Mucosa of gallbladder (tissue), 1 donor: ENCODE data around the gene C1QB. TPM values are rescaled to one million over a fixed set of nuclear protein-coding genes. Genes with fewer than 3 reads are reported as not detected.
"Not testable (repeated sequence)": the region's sequence is repeated elsewhere in the genome, so short reads cannot be mapped to it uniquely, and the experiment has no call there.

ENCODE experiments used
- DNase-seq: peaks from one replicate; pipeline ENCODE4 v3.0.0-alpha.2; 2020; ENCODE audit warnings: low spot score
- total RNA-seq: library from RNA; stranded (reverse); gene quantifications from one replicate; pipeline ENCODE4 v1.2.1, GENCODE V29; 2021
- donor health status: DM: no; HTN: no; CAD: no.

Gene C1QB
- total RNA-seq, 1 donor from 2014 or later = 190 TPM

GRCh38 chr1:22662318-22662717, 9.3 kb downstream of the C1QB start:
- peak; percentile 29 for DNase-seq

GRCh38 chr1:22662986-22663408, 10.0 kb downstream of the C1QB start:
- DNase-seq = no peak

- no peak for DNase-seq
These were observed 12.7 kb downstream of the C1QB start for GRCh38 chr1:22665752-22666151.

DNA sequence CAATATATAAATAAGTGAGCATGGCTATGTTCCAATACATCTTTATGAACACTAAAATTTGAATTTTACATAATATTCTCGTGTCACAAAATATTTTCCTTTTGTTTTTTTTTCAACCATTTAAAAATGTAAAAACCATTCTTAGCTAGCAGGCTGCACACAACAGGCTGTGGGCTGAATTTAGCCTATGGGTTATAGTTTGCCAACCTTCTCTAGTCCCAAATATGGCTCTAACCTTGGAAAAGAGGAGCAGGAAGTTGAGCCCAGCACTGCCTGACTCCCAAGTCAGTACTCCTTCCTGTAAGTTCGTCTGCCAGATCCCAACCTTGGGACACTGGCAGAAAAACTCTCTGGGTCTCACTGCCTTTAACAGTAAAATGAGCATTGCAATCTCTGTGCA, 13.4 kb downstream of the C1QB start:
- no peak for DNase-seq

GRCh38 chr1:22668840-22669239, 15.8 kb downstream of the C1QB start:
- DNase-seq = not testable (repeated sequence)

DNA sequence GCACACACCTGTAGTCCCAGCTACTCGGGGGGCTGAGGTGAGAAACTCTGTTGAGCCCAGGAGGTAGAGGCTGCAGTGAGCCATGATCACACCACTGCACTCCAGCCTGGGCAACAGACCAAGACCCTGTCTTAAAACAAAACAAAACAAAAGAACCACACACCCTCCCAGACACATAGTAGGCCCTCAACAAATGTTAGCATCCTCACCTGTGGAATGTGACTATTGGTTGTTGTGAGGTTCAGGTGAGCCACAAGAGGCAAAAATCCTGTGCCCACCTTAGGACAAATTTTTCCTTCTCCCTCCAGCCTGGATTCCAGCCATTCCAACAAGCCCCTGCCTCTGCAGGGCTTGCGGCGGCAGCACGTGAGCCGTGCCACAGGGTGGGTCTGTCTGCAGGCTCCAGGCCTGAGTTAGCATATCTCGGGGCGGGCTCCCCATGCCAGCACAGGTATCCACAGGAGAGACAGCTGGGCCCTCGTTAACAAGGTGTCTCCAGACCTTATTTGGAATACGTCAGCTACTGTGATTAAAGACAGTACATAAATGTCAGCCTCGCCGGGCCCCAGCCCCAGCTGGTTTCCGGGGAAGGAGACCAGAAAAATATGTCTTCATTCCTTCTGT, 17.4 kb downstream of the C1QB start:
- DNase-seq = no peak

DNA sequence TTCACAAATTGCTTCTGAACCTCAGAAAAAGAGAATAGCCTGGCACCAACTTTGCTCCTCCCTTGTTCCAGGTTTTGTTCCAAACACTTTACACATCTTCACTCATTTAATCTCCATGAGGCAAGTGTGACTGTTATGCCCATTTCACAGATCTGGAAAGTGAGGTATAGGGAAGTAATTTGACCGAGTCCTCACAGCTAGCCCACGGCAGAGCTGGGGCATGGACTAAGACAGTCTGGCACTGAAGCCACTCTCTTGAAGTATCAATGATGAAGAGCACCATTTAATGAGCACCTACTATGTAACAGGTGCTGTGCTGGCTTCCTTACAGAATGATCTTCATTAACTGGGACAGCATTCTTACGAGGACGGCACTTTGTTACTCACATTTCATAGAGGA, 19.0 kb downstream of the C1QB start:
- DNase-seq = no peak

- DNase-seq = peak; percentile 60
These were observed 20.7 kb downstream of the C1QB start for GRCh38 chr1:22673486-22674409.

- no peak for DNase-seq
These were observed 21.3 kb downstream of the C1QB start for GRCh38 chr1:22674410-22674749.

DNA sequence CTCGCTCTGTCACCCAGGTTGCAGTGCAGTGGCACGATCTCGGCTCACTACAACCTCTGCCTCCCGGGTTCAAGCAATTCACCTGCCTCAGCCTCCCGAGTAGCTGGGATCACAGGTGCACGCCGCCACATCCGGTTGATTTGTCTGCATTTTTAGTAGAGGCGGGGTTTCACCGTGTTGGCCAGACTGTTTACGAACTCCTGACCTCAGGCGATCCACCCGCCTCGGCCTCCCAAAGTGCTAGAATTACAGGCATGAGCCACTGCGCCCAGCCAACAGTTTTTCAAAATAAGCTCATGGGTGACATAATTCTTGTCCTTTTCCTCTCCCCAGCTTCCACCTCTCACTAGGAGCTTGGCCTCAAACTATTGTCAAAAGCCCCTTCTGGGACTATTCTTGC, 23.1 kb downstream of the C1QB start:
- DNase-seq = not testable (repeated sequence)

GRCh38 chr1:22676916-22677583, 24.0 kb downstream of the C1QB start:
- no peak for DNase-seq

- DNase-seq = no peak
These were observed 25.2 kb downstream of the C1QB start for GRCh38 chr1:22677931-22678896.

- DNase-seq = no peak
These were observed 27.7 kb downstream of the C1QB start for GRCh38 chr1:22680726-22681125.

GRCh38 chr1:22681556-22682276, 28.7 kb downstream of the C1QB start:
- DNase-seq = no peak

- no peak for DNase-seq
These were observed 30.5 kb downstream of the C1QB start for GRCh38 chr1:22683547-22683946.

GRCh38 chr1:22685591-22686059, 32.6 kb downstream of the C1QB start:
- DNase-seq = no peak

DNA sequence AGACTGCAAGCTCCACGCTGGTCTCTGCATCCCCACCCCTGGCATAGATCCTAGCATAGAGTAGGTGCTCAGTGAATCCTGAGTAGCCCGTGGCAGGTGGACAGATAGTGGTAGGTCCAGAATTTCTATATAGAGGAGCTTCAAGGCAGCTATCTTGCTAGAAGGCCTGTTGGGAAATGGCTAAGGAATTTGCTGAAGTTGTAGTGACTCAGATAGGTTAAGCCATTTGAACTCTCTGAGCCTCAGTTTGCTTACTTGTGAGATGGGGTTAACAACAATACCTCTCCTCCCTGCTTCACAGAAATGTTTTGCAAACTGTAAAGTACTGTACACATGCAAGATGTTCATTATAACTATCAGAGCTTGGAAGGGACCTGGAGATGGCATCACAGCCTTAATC, 34.2 kb downstream of the C1QB start:
- DNase-seq = no peak

- DNase-seq = no peak
These were observed 35.4 kb downstream of the C1QB start for GRCh38 chr1:22688466-22688865.

DNA sequence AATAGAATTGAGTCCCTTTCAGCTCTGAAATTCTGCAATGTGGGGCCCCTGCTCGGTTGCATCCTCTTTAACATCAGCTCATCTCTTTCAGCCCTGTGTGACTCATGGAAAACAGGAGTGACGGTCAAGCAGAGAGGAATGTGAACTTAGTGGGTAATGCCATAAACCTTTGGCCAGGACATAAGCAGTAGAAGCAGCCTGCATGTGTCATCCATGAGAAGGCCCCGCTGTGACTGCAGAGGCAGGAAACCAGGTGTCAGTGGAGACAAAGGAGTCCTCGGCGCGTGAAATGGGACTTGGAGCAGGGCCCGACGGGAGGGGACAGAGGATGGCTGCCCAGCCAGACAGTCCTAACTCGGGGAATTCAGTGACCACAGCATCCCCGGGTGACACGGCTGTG, 36.5 kb downstream of the C1QB start:
- no peak for DNase-seq

GRCh38 chr1:22691031-22691753, 38.2 kb downstream of the C1QB start:
- DNase-seq = no peak
